ENCODE results near the gene GRHL3. TPM values are rescaled to one million over a fixed set of nuclear protein-coding genes. Genes with fewer than 3 reads are reported as not detected.

Gene GRHL3
- total RNA-seq, 1 donor from 2014 or later = not detected

GRCh38 chr1:24373044-24373443 is 53.9 kb downstream of the GRHL3 start:
- Histone ChIP-seq H3K36me3 (peaks cover 22% of the 10 kb centered on the region), H3K27me3 (ENCODE audit: low read depth) (no peaks in the 10 kb centered on the region), H3K9me3 (replicated peaks) (no peaks in the 10 kb centered on the region), H3K4me3 (no peak overlapping the region), H3K27ac (replicated peaks) (no peak overlapping the region), H3K4me1 (peaks cover 4% of the 10 kb centered on the region)
- TF ChIP-seq CTCF (IDR thresholded peaks at IDR 0.05; ENCODE audit: borderline replicate concordance) = no peak
- intact Hi-C loops (cut with micrococcal nuclease) = no loop called here
- DNase-seq = no peak

- no peak for DNase-seq
- no peak overlapping the region for H3K27ac ChIP-seq (replicated peaks)
- H3K36me3 ChIP-seq = peaks cover 27% of the 10 kb centered on the region
- no peak overlapping the region for H3K4me3 ChIP-seq
- peaks cover 4% of the 10 kb centered on the region for H3K4me1 ChIP-seq
- TF ChIP-seq CTCF (IDR thresholded peaks at IDR 0.05; ENCODE audit: borderline replicate concordance) = no peak
- no peaks in the 10 kb centered on the region for H3K9me3 ChIP-seq (replicated peaks)
- H3K27me3 ChIP-seq (ENCODE audit: low read depth) = no peaks in the 10 kb centered on the region
- intact Hi-C loops (cut with micrococcal nuclease) = no loop called here
Observed at GRCh38 chr1:24373710-24374109, 54.6 kb downstream of the GRHL3 start.

GRCh38 chr1:24374891-24375786 is 56.0 kb downstream of the GRHL3 start:
- H3K36me3 ChIP-seq = peaks cover 28% of the 10 kb centered on the region
- H3K9me3 ChIP-seq (replicated peaks) = no peaks in the 10 kb centered on the region
- no peaks in the 10 kb centered on the region for H3K4me1 ChIP-seq
- no peak overlapping the region for H3K4me3 ChIP-seq
- DNase-seq = no peak
- TF ChIP-seq CTCF (IDR thresholded peaks at IDR 0.05; ENCODE audit: borderline replicate concordance) = no peak
- no peaks in the 10 kb centered on the region for H3K27me3 ChIP-seq (ENCODE audit: low read depth)
- no peak overlapping the region for H3K27ac ChIP-seq (replicated peaks)
- intact Hi-C loops (cut with micrococcal nuclease) = no loop called here

GRCh38 chr1:24379733-24380315 is 60.7 kb downstream of the GRHL3 start:
- H3K36me3 ChIP-seq = peaks cover 32% of the 10 kb centered on the region
- no peaks in the 10 kb centered on the region for H3K9me3 ChIP-seq (replicated peaks)
- H3K4me1 ChIP-seq = peaks cover 11% of the 10 kb centered on the region
- no peak overlapping the region for H3K27ac ChIP-seq (replicated peaks)
- H3K4me3 ChIP-seq = no peak overlapping the region
- intact Hi-C loops (cut with micrococcal nuclease) = no loop called here
- H3K27me3 ChIP-seq (ENCODE audit: low read depth) = no peaks in the 10 kb centered on the region
- DNase-seq = no peak
- TF ChIP-seq CTCF (IDR thresholded peaks at IDR 0.05; ENCODE audit: borderline replicate concordance) = no peak

- Histone ChIP-seq H3K4me3 (no peak overlapping the region), H3K27ac (replicated peaks) (no peak overlapping the region), H3K4me1 (peaks cover 13% of the 10 kb centered on the region), H3K36me3 (peaks cover 32% of the 10 kb centered on the region), H3K27me3 (ENCODE audit: low read depth) (no peaks in the 10 kb centered on the region), H3K9me3 (replicated peaks) (no peaks in the 10 kb centered on the region)
- intact Hi-C loops (cut with micrococcal nuclease) = no loop called here
- no peak for DNase-seq
- TF ChIP-seq CTCF (IDR thresholded peaks at IDR 0.05; ENCODE audit: borderline replicate concordance) = no peak
Observed at GRCh38 chr1:24380508-24380907, 61.4 kb downstream of the GRHL3 start.

All from left ventricle myocardium inferior (tissue), 1 donor.